Thymus (tissue), 11 donors: ENCODE results near the gene SERPINB5. TPM values are rescaled to one million over a fixed set of nuclear protein-coding genes. Genes with fewer than 3 reads are reported as not detected.

Source experiments
- DNase-seq, 9 donors: peaks; one replicate each; pipeline ENCODE4 v3.0.0-alpha.2; 2013; ENCODE audit warnings: low spot score in 9 of 9, low read depth in 6 of 9, missing footprints in 1 of 9
- H3K27ac ChIP-seq, 2 donors: one replicate each; pipeline ENCODE4 v1.5.1; 2013; ENCODE audit warnings: control low read depth in 1 of 2, low read depth in 1 of 2, low read length in 1 of 2, mild to moderate bottlenecking in 1 of 2, moderate library complexity in 1 of 2
- H3K27me3 ChIP-seq, 2 donors: one replicate each; pipeline ENCODE4 v1.5.1; 2013; ENCODE audit warnings: low read length in 1 of 2; ENCODE audit not compliant: control insufficient read depth in 2 of 2, insufficient read depth in 1 of 2
- H3K36me3 ChIP-seq, 2 donors: one replicate each; pipeline ENCODE4 v1.5.1; 2013; ENCODE audit warnings: low read length in 1 of 2, mild to moderate bottlenecking in 1 of 2, moderate library complexity in 1 of 2; ENCODE audit not compliant: control insufficient read depth in 2 of 2, insufficient read depth in 2 of 2
- H3K4me1 ChIP-seq, 2 donors: one replicate each; pipeline ENCODE4 v1.5.1; 2013; ENCODE audit warnings: low read length in 2 of 2; ENCODE audit not compliant: control insufficient read depth in 2 of 2, insufficient read depth in 2 of 2
- H3K4me3 ChIP-seq, 2 donors: one replicate each; pipeline ENCODE4 v1.5.1; 2013; ENCODE audit warnings: low read length in 2 of 2, control low read depth in 1 of 2, mild to moderate bottlenecking in 1 of 2
- H3K9me3 ChIP-seq, 2 donors: one replicate each; pipeline ENCODE4 v1.5.1; 2013; ENCODE audit warnings: low read length in 1 of 2, mild to moderate bottlenecking in 1 of 2; ENCODE audit not compliant: control insufficient read depth in 2 of 2, insufficient read depth in 1 of 2
- WGBS: extraction: QIAGEN DNeasy Blood & Tissue Kit; methylation state at CpG from one replicate; pipeline ENCODE4 v1.1.7; 2013; 5-methylcytosine and 5-hydroxymethylcytosine counted together
- polyA plus RNA-seq: library from polyadenylated mRNA; stranded (reverse); fragments of 200-250 nt; gene quantifications from one replicate; pipeline ENCODE4 v1.2.3, GENCODE V29; 2013
- total RNA-seq: library from RNA; stranded (reverse); fragments of 120-200 nt; gene quantifications from one replicate; pipeline ENCODE4 v1.2.4, GENCODE V29; 2013
- donor health status: healthy.

Gene SERPINB5
- total and polyA plus RNA-seq, 2 donors = 6.1 to 21.9 TPM

DNA sequence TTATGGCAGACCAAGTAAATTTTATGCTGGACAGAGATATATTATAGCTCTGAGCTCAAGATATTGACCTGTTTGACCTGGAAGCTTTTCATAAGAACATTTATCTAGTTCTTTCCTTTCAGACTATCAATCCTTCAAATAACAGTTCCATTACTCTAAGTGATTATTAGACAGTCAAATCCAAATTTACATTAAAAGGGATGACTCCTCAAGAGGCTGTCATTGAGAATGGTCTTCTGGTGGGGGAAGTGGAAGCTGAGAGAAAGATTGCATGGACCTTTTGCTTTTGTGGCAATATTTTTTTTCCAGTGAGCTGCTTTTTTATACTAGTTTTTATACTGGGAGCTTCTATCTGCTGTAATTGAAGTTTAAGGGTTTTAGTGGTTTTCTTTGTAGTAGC, 50.5 kb downstream of the SERPINB5 start:
- DNase-seq = no peak
- Histone ChIP-seq H3K27ac (no peak overlapping the region), H3K27me3 (no peaks in the 10 kb centered on the region), H3K9me3 (no peaks in the 10 kb centered on the region), H3K4me3 (no peak overlapping the region), H3K4me1 (no peaks in the 10 kb centered on the region), H3K36me3 (no peaks in the 10 kb centered on the region)

- no peaks in the 10 kb centered on the region for H3K9me3 ChIP-seq
- 93% methylated on average over 5 of the region's 5 CpGs for WGBS
- H3K4me1 ChIP-seq = no peaks in the 10 kb centered on the region
- H3K4me3 ChIP-seq = no peak overlapping the region
- no peak overlapping the region for H3K27ac ChIP-seq
- no peaks in the 10 kb centered on the region for H3K27me3 ChIP-seq
- DNase-seq = no peak
- no peaks in the 10 kb centered on the region for H3K36me3 ChIP-seq
These were observed 52.2 kb downstream of the SERPINB5 start for GRCh38 chr18:63528863-63529492.

GRCh38 chr18:63532471-63532870, 55.7 kb downstream of the SERPINB5 start:
- Histone ChIP-seq H3K9me3 (no peaks in the 10 kb centered on the region), H3K4me3 (no peak overlapping the region), H3K27me3 (no peaks in the 10 kb centered on the region), H3K36me3 (no peaks in the 10 kb centered on the region), H3K27ac (no peak overlapping the region), H3K4me1 (no peaks in the 10 kb centered on the region)
- DNase-seq = no peak
- WGBS = 91% methylated on average over 2 of the region's 2 CpGs

- H3K9me3 ChIP-seq = no peaks in the 10 kb centered on the region
- no peak overlapping the region for H3K27ac ChIP-seq
- no peaks in the 10 kb centered on the region for H3K36me3 ChIP-seq
- H3K4me3 ChIP-seq = no peak overlapping the region
- H3K27me3 ChIP-seq = no peaks in the 10 kb centered on the region
- no peak for DNase-seq
- H3K4me1 ChIP-seq = no peaks in the 10 kb centered on the region
- 58% methylated on average over 4 of the region's 4 CpGs for WGBS
These were observed 57.9 kb downstream of the SERPINB5 start for GRCh38 chr18:63534615-63535014.

GRCh38 chr18:63539904-63540510, 63.2 kb downstream of the SERPINB5 start:
- Histone ChIP-seq H3K4me3 (no peak overlapping the region), H3K4me1 (no peaks in the 10 kb centered on the region), H3K9me3 (no peaks in the 10 kb centered on the region), H3K36me3 (no peaks in the 10 kb centered on the region), H3K27me3 (no peaks in the 10 kb centered on the region), H3K27ac (no peak overlapping the region)
- DNase-seq = no peak
- 85% methylated on average over 3 of the region's 3 CpGs for WGBS

- WGBS = 85% methylated on average over 1 of the region's 1 CpG
- Histone ChIP-seq H3K27ac (no peak within 1 kb of the TSS), H3K36me3 (no peaks in the 10 kb centered on the region), H3K4me1 (no peaks in the 10 kb centered on the region), H3K27me3 (no peaks in the 10 kb centered on the region), H3K9me3 (no peaks in the 10 kb centered on the region), H3K4me3 (no peak within 1 kb of the TSS)
- no peak for DNase-seq
These were observed 65.3 kb downstream of the SERPINB5 start, which contains the start of gene SERPINB12 for GRCh38 chr18:63542069-63542468. SERPINB12 (plus strand) TSS chr18:63542369; CDS start chr18:63556160, 13,791 bp downstream.

GRCh38 chr18:63544017-63544416, 67.3 kb downstream of the SERPINB5 start:
- H3K9me3 ChIP-seq = no peaks in the 10 kb centered on the region
- H3K36me3 ChIP-seq = no peaks in the 10 kb centered on the region
- no peaks in the 10 kb centered on the region for H3K27me3 ChIP-seq
- no peaks in the 10 kb centered on the region for H3K4me1 ChIP-seq
- DNase-seq = no peak
- WGBS = 93% methylated on average over 2 of the region's 2 CpGs
- no peak overlapping the region for H3K27ac ChIP-seq
- no peak overlapping the region for H3K4me3 ChIP-seq

DNA sequence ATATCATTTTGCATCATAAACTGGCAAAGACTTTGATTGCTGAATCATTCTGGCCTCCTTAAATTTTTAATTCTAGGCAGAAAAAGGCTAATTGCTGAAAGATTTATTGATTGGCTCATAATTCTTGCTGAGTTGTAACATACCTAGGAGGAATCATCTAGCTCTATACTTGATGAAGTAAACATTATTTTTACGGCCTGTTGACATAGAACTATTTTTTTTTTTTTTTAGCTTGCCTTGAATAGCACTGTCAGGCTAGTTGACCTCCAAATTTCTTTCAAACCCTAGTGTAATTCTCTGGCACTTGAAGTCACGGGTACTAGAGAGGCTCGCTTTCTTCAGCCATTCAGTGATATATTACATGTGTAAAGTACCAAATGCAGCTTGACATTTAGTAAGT, 68.2 kb downstream of the SERPINB5 start:
- Histone ChIP-seq H3K27ac (no peak overlapping the region), H3K4me1 (no peaks in the 10 kb centered on the region), H3K9me3 (no peaks in the 10 kb centered on the region), H3K27me3 (no peaks in the 10 kb centered on the region), H3K4me3 (no peak overlapping the region), H3K36me3 (no peaks in the 10 kb centered on the region)
- no peak for DNase-seq
- WGBS = 93% methylated on average over 3 of the region's 3 CpGs

GRCh38 chr18:63550068-63550467, 73.3 kb downstream of the SERPINB5 start:
- WGBS = 86% methylated on average over 1 of the region's 1 CpG
- no peaks in the 10 kb centered on the region for H3K9me3 ChIP-seq
- H3K27ac ChIP-seq = no peak overlapping the region
- no peaks in the 10 kb centered on the region for H3K36me3 ChIP-seq
- H3K4me1 ChIP-seq = no peaks in the 10 kb centered on the region
- no peaks in the 10 kb centered on the region for H3K27me3 ChIP-seq
- H3K4me3 ChIP-seq = no peak overlapping the region
- DNase-seq = no peak
